NK-92 (cell line): ENCODE measurements around the gene SCAMP4.

ENCODE experiments used
- DNase-seq: peaks from one replicate; lab custom pipeline; 2025; ENCODE audit not compliant: unreplicated experiment; lab: John Stamatoyannopoulos, UW

The SCAMP4 gene, protein sequence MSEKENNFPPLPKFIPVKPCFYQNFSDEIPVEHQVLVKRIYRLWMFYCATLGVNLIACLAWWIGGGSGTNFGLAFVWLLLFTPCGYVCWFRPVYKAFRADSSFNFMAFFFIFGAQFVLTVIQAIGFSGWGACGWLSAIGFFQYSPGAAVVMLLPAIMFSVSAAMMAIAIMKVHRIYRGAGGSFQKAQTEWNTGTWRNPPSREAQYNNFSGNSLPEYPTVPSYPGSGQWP

DNA sequence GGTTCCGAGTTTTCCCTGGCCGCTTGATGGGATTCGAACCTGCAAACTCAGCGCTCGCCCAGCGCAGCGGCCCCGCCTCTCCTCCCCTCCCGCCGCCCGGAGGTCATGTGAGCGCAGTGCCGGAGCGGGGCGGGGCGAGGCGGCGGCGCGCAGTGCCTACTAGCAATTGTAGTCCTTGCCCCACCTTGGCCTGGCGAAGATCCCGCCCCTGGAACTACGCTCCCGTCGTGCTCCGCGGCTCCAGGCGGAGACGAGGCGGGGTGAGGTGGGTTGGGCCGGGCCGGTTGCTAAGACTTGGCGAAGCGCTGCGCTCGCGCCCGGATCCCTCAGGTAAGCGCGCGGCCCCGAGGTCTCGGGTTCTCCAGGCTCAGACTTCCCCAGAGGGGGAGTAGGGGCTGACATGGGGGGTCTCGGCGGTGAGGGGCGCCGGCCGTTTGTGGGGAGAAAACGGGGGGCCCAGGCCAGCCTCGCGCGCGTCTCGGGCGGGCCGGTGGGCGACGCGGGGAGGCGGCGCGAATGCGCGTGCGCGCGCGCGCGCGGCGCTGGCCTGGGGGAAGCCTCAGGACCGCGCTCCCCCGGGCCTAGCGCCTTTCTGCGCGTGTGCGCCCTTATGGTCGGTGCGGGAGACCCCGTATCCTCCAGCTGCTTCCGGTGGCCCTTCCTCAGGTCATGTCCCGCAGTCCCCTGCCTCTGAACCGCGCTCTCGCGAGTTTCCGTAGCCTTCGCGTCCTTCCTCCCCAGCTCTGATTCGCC lies at the start of gene SCAMP4, which contains the start of gene ADAT3:
Gene SCAMP4, plus strand, starts transcription at position 290 of the 753 bp plus-strand sequence. CDS start 9,621 bp downstream, outside the sequence.
Gene ADAT3, plus strand, starts transcription at position 290 of the 753 bp plus-strand sequence. CDS start 6,649 bp downstream, outside the sequence.
- peak; percentile 78 for DNase-seq

- DNase-seq, result no peak
Measured at GRCh38 chr19:1855828-1856255, 49.4 kb upstream of the SCAMP4 start.

DNA sequence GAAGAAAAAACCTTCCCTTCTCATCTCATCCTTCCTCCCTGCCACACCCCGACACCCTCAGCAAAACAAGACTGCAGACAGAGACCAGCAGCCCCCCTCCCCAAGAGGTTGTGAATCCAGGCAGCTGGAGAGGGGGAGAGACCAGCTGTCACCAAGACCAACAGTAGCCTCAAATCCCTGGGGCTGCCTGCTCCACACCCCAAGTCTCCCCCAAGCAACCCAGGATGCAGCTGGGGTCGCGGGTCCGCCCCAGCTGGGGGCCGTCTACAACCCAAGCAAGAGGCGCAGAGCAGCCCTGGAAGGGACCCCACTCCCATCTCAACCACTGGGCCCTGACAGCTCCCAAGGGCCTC lies 48.9 kb upstream of the SCAMP4 start:
- DNase-seq, result no peak

DNA sequence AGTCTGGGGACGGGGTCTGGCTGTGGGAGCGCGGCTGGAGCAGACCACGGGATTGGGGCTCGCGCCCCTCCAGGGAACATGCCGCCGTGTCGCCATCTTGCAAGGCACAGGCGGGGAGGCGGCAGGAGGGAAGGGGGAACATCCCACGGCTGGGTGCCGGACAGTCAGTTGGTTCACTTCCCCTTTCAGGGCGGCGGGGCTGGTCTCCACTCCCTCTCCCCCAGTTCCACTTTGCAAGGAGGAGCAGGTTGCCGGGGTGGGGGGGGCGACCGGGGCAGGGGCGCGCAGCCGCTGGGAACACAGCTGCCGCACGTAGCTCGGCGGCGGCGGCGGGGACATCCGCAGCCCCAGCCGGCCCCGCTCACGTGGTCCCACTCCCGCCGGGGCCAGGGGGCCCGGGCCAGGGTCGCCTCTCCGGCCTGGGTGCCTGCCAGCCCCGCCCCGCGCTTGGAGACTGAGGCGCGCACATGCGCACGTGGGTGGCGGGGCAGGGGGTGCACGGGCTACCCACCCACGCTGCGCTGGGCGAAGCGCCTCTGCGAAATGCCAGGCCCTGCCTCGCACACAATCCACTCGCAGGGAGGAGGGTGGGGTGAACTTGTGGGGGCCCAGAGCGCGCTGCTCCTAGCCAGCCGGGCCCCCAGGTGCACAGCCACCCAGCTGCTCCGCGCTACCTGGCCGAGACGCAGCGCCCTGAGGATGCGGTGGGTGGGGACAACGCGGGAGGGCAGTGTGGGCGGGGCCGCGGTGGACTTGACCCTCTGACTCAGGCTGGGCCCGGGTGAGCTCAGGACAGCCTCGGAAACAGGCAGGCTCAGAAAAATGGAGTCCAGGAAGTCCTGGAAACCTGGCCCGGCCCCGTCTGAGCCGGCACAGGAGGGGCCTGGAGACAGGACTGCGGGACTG lies 48.2 kb upstream of the SCAMP4 start:
- DNase-seq, result no peak

GRCh38 chr19:1857648-1858326 lies 47.4 kb upstream of the SCAMP4 start:
- no peak for DNase-seq

- no peak for DNase-seq
Measured at GRCh38 chr19:1858412-1859081, 46.7 kb upstream of the SCAMP4 start.

DNA sequence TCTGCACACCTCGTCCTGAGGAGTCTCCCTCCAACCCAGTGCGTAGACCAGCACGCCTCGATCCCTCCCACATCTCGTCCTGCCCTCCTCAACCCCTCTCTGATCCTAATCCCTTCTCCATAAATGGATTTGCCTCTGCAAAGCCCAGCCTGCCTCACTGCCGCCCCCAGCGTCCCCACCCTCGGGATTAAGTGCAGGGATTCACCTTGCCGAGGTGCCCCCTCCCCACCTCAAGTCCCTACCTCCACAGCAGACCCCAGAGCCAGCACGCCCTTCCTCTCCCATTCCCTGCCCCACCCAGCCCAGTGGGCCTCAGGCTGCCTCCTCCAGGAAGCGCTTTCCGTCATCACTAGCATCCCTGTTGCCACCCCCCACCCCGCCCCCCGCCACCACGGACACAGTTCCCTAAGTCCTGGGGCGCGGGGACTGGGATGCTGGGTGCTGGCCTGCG lies 45.8 kb upstream of the SCAMP4 start:
- DNase-seq, result no peak

- no peak for DNase-seq
Measured at GRCh38 chr19:1860042-1860775, 45.0 kb upstream of the SCAMP4 start.

DNA sequence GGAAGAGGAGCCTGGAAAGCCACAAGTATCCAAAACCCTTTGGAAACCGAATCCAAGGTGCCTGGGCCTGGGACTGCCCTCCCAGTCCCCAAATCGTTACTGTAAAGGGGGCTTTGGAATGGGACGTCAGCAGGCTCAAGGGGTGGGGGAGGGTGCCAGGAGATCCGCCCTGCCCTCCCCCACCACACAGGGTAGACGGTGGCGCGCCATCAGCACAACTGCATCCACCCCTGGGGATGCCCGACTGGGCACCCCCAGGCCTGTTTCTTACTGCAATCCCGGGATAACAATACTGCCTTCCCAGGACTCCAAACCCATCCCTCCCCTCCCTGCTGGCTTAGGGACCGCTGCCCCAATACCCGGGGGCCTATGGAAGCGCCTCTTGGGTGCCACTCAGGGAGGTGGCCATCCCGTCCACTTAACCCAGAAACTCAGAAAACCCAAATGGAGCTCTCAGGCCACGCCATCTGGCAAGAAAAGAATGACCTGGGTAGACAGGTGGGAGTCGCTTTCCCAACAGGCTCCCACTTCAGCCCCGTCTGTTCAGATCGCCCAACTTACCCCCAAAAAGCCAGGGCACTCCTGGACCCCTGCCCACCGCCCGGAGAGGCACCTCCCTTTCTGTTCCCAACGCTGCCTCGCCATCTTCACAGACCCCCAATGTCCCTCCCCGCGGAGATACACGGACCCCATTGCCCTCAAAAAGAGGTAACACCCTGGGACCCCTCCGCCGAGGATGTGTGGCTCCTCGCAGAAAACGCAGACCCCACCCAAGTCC lies 44.2 kb upstream of the SCAMP4 start:
- DNase-seq, result no peak

- no peak for DNase-seq
Measured at GRCh38 chr19:1861599-1862031, 43.6 kb upstream of the SCAMP4 start.

- DNase-seq, result no peak
Measured at GRCh38 chr19:1862068-1862423, 43.2 kb upstream of the SCAMP4 start.

GRCh38 chr19:1862424-1863327 lies 42.5 kb upstream of the SCAMP4 start:
- DNase-seq, result no peak

GRCh38 chr19:1863328-1863637 lies 41.9 kb upstream of the SCAMP4 start, which contains the start of gene KLF16:
Gene KLF16, minus strand, starts transcription at chr19:1863579. Its CDS starts 82 bp downstream, at chr19:1863497.
- DNase-seq, result no peak

DNA sequence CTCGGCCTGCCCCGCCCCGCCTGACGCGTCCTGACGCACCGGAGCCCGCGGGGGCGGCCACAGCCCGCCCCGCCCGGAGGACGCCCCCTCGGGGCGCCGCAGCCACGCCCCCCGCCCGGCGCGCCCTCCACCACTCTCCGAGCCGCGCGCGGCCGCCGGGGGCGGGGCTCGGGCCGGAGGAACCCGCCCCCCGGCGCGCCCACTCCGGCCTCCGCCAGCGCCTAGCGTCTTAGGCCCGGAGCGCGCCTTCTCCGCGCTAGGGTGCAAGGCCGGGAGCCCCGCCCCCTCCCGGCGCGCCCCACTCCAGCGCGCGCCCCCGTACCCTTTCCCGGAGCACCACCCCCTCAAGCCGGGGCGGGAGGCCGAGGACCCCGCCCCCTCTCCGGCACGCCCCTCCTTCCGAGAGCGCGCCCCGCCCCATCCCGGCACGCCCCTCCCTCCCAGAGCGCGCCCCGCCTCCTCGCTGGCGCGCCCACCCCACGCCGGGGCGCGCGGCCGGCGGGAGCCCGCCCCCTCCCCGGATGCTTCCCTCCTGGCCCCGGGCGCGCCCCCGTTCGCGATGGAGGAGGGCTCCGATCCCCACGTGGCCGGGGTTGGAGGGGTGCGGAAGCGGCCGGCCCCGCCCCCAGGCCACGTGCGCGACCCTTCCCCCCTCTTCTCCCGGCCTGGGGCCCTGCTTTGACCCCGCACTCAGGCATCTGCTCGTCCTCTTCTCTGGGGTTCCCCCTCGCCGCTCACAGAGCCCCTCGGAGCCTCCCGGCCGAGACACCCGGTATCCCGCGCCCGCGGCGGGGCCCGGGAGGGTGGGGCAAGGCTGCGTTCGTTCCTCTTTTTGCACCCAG lies 41.3 kb upstream of the SCAMP4 start:
- DNase-seq, result no peak

GRCh38 chr19:1864480-1865171 lies 40.6 kb upstream of the SCAMP4 start:
- DNase-seq, result no peak
